Keratinocyte (primary cell): ENCODE results near the gene TNFRSF19. TPM values are rescaled to one million over a fixed set of nuclear protein-coding genes. Genes with fewer than 3 reads are reported as not detected.

Experiments
- DNase-seq: peaks from one replicate; pipeline ENCODE4 v3.0.0-alpha.2; 2011; ENCODE audit warnings: low read depth, missing footprints, low spot score
- FAIRE-seq: peaks from 2 replicates; lab custom pipeline; 2011; peaks lifted over from hg19 to GRCh38; lab: Jason Lieb, UNC
- H2AFZ ChIP-seq: 2 replicates; pipeline ENCODE4 v1.6.0; 2012; ENCODE audit warnings: low read length, control low read depth, inconsistent platforms; ENCODE audit not compliant: control insufficient read depth
- H3K27ac ChIP-seq: 2 replicates; pipeline ENCODE4 v1.5.1; 2011; ENCODE audit warnings: low read length; ENCODE audit not compliant: control insufficient read depth, insufficient read depth
- H3K27me3 ChIP-seq: 3 replicates; pipeline ENCODE4 v1.6.0; 2011; ENCODE audit warnings: low read length; ENCODE audit not compliant: control insufficient read depth, insufficient read depth; ENCODE audit errors: extremely low read depth
- H3K36me3 ChIP-seq, 2 experiments: 2 replicates in 1 of 2; 3 replicates in 1 of 2; pipeline ENCODE4 v1.5.1; 2011; ENCODE audit warnings: low read length in 2 of 2, mild to moderate bottlenecking in 1 of 2; ENCODE audit not compliant: control insufficient read depth in 2 of 2, insufficient read depth in 2 of 2; ENCODE audit errors: extremely low read depth in 1 of 2
- H3K4me1 ChIP-seq: 3 replicates; pipeline ENCODE4 v1.5.1; 2011; ENCODE audit warnings: low read length; ENCODE audit not compliant: control insufficient read depth, insufficient read depth; ENCODE audit errors: extremely low read depth
- H3K4me2 ChIP-seq: 3 replicates; pipeline ENCODE4 v1.6.0; 2011; ENCODE audit warnings: low read depth, low read length; ENCODE audit not compliant: control insufficient read depth, insufficient read depth; ENCODE audit errors: extremely low read depth
- H3K4me3 ChIP-seq, 3 experiments: fragments of 200-600 bp in 1 of 3; sonication (generic) in 1 of 3; 2 replicates in 2 of 3; 3 replicates in 1 of 3; pipeline ENCODE4 v1.5.1; 2011 to 2016; ENCODE audit warnings: low read length in 3 of 3, mild to moderate bottlenecking in 3 of 3, control low read depth in 2 of 3, inconsistent platforms in 1 of 3, low read depth in 1 of 3, mixed read lengths in 1 of 3, mixed run types in 1 of 3, moderate library complexity in 1 of 3; ENCODE audit not compliant: control insufficient read depth in 2 of 3, insufficient read depth in 2 of 3; ENCODE audit errors: extremely low read depth in 1 of 3
- H3K79me2 ChIP-seq: 2 replicates; pipeline ENCODE4 v1.6.0; 2012; ENCODE audit warnings: low read length; ENCODE audit not compliant: control insufficient read depth, insufficient read depth
- H3K9ac ChIP-seq: 3 replicates; pipeline ENCODE4 v1.6.0; 2011; ENCODE audit warnings: low read length; ENCODE audit not compliant: control insufficient read depth, insufficient read depth; ENCODE audit errors: extremely low read depth
- H3K9me1 ChIP-seq: 3 replicates; pipeline ENCODE4 v1.6.0; 2011; ENCODE audit warnings: low read length; ENCODE audit not compliant: control insufficient read depth, insufficient read depth; ENCODE audit errors: extremely low read depth
- H3K9me3 ChIP-seq: 2 replicates; pipeline ENCODE4 v1.5.1; 2012; ENCODE audit warnings: low read depth, low read length; ENCODE audit not compliant: control insufficient read depth
- H4K20me1 ChIP-seq: 3 replicates; pipeline ENCODE4 v1.6.0; 2011; ENCODE audit warnings: low read length; ENCODE audit not compliant: control insufficient read depth, insufficient read depth; ENCODE audit errors: extremely low read depth
- CTCF ChIP-seq, 3 experiments: IDR thresholded peaks in 1 of 3; conservative IDR thresholded peaks in 1 of 3; optimal IDR thresholded peaks in 1 of 3; 2 replicates in 2 of 3; 3 replicates in 1 of 3; pipeline versions ENCODE3 to v1.5.1; 2011; ENCODE audit warnings: low read length in 3 of 3, mild to moderate bottlenecking in 3 of 3, moderate library complexity in 2 of 3, control low read depth in 1 of 3, inconsistent platforms in 1 of 3; ENCODE audit not compliant: insufficient read depth in 2 of 3; ENCODE audit errors: extremely low read depth in 1 of 3
- EZH2 ChIP-seq: IDR thresholded peaks from one replicate; pipeline ENCODE4 v1.6.1; 2012; ENCODE audit warnings: inconsistent platforms, mild to moderate bottlenecking, low read length, moderate library complexity
- dilution Hi-C: fragments of 300-500 bp; cut with MboI; formaldehyde crosslinking; loops from one replicate; pipeline ENCODE4 v1.7.0; 2020; ENCODE audit warnings: low sequenced_read_pairs; ENCODE audit not compliant: extremely low pct_ligation_motif_present
- polyA plus RNA-seq, 5 experiments: library from polyadenylated mRNA; depleted of rRNA in 3 of 5; stranded (reverse) in 3 of 5; stranded (forward) in 1 of 5; unstranded in 1 of 5; fragments of >200 nt; gene quantifications; 1 replicate in 1 of 5; 2 replicates in 3 of 5; 3 replicates in 1 of 5; pipeline versions ENCODE4 v1.2.1 to v1.2.3, GENCODE V29; 2011 to 2012; ENCODE audit warnings: missing spikeins in 2 of 5, low read depth in 1 of 5, low replicate concordance in 1 of 5

Gene TNFRSF19
- polyA plus RNA-seq, 1 donor (not counting 4 experiments of a cell fraction or from before 2014, with no cell fraction given), result 1.8 TPM

- H3K9me3 ChIP-seq, result no peaks in the 10 kb centered on the region
- H3K36me3 ChIP-seq, result no peaks in the 10 kb centered on the region
- no peak overlapping the region for H3K27ac ChIP-seq
- dilution Hi-C loops, result no loop called here
- peaks cover 18% of the 10 kb centered on the region for H3K4me1 ChIP-seq
- H3K9me1 ChIP-seq, result no peaks in the 10 kb centered on the region
- DNase-seq (no peak), FAIRE-seq (no peak)
- TF ChIP-seq CTCF (optimal IDR thresholded peaks at IDR 0.05 in 1 of 3, IDR thresholded peaks at IDR 0.05 in 1 of 3, conservative IDR thresholded peaks at IDR 0.05 in 1 of 3; ENCODE audit: extremely low read depth in 1 of 3, insufficient read depth in 2 of 3, low read length in 3 of 3), result no peak
- no peak for TF ChIP-seq EZH2
- H3K9ac ChIP-seq, result no peak overlapping the region
- H3K4me3 ChIP-seq, result no peak overlapping the region
- no peaks in the 10 kb centered on the region for H3K27me3 ChIP-seq
- no peaks in the 10 kb centered on the region for H4K20me1 ChIP-seq
- no peak overlapping the region for H2AFZ ChIP-seq
- H3K4me2 ChIP-seq, result no peak overlapping the region
- H3K79me2 ChIP-seq, result no peaks in the 10 kb centered on the region
These were observed 20.0 kb upstream of the TNFRSF19 start for GRCh38 chr13:23550163-23550562.

- Histone ChIP-seq H3K27ac (no peak overlapping the region), H3K4me1 (peaks cover 18% of the 10 kb centered on the region), H3K36me3 (no peaks in the 10 kb centered on the region), H3K79me2 (no peaks in the 10 kb centered on the region), H3K9me1 (no peaks in the 10 kb centered on the region), H3K4me3 (no peak overlapping the region), H3K4me2 (no peak overlapping the region), H2AFZ (peak overlapping the region; percentile 25), H3K9me3 (no peaks in the 10 kb centered on the region), H3K27me3 (no peaks in the 10 kb centered on the region), H4K20me1 (no peaks in the 10 kb centered on the region), H3K9ac (no peak overlapping the region)
- FAIRE-seq, result peak; percentile 85
- no peak for DNase-seq
- dilution Hi-C loops, result no loop called here
- TF ChIP-seq EZH2 (no peak), CTCF (optimal IDR thresholded peaks at IDR 0.05 in 1 of 3, IDR thresholded peaks at IDR 0.05 in 1 of 3, conservative IDR thresholded peaks at IDR 0.05 in 1 of 3; ENCODE audit: extremely low read depth in 1 of 3, insufficient read depth in 2 of 3, low read length in 3 of 3) (no peak)
These were observed 18.8 kb upstream of the TNFRSF19 start for GRCh38 chr13:23551213-23552008.
